HG03575 (cell line): ENCODE data around the gene CCDC182.

Experiments used
- ATAC-seq: cut with Tn5 transposase; IDR thresholded peaks from one replicate; pipeline ENCODE4 v1.9.1; 2021; ENCODE audit not compliant: unreplicated experiment, insufficient number of reproducible peaks, low FRiP score; ENCODE audit errors: extremely low read depth

Gene CCDC182

DNA sequence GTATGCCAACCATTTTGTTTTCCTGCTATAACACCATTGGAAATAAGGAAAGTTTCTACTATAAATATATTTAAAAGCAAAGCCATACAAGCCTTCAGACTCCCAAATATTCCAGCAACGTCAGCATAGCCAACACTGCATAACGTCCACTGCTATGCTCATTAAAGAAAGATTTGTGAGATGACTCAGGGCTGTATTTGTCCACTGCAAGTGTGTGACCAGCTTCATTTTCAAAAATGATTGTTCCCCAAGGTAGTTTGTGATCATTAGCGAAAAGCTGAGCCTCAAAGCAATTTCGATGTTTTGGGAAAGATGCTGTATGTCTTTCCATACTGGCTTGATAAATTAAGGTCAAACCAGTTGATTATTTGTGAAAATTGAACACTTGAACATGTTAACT, 14.9 kb upstream of the CCDC182 start:
- ATAC-seq: no peak

GRCh38 chr17:57758654-57759053, 13.6 kb upstream of the CCDC182 start:
- no peak for ATAC-seq

DNA sequence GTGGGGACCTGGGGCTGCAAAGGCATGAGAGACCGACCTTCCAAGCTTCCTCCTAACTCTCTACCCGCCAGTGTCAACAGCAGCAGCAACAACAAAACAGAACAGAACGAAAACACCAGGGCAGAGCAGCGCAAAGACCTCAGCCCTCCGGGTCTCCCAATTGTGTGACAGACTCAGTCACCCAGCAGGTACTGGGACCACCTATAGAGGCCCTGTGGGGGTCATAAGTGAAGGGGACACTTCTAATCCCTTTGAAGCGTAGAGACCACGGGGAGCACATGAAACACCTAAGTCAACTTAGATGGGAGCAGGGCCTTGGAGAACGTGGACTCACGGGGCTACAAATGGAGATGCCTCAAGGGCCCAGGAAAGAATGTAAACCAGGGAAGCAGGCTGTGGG, 12.6 kb upstream of the CCDC182 start:
- ATAC-seq: no peak

DNA sequence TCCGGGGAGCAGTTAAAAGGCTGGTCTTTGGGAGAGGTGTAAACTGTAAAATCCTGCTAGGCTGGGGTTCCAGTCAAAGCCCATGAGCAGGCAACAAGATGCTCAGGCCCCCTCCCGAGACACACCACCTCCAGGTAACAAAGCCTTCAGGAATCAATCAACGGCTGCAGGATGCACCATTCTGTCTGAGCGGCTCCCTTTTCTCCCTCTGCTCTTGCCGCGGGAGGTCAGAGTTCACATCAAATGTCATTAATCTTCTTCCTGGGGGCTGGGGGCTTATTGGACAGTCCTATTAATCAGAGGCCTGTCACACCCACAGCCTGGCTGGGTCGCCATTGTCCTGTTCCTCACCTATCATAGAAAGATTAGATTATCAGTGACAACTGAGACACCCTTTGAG, 11.9 kb upstream of the CCDC182 start:
- no peak for ATAC-seq

- ATAC-seq: no peak
Observed at GRCh38 chr17:57755480-57756070, 10.5 kb upstream of the CCDC182 start.

DNA sequence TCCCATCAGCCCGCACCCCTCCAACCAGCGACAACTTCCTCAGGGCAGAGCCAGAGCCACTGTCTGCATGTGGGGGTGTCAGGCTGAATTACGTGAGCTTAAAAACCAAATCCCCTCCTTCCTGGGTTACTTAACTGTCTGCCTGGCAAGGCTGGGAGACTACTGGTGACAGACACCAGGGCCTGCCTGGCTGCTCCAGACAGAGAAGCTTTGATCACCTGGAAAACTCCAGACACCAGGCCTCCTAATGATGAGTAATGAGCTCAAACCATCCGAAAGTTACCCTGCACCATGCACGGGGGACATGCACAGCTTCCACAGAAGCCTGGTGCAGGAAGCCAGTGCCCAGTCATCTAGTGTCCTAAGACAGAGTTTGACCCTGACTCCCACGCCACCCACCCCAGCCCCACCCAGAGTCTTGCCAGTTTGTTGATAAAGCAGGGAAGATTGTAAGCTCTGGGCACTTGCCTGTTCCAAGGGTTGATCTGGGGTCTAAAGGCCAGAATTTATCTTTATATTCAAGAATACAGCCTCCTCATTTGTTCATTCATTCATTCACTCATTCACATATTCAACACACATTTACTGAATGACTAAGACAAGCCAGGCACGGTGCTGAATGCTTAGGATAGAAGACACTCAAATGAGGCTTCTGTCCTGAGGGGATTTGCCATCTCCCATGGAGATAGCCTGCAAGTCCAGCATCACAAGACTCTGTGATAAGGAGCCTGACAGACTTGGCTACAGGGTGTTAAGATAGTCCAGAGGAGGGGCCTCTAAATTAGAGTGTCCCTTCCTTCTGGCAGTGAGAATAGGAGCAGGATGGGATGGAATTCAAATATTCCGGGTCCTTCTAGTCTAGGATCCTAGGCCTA, 7.2 kb upstream of the CCDC182 start:
- ATAC-seq: no peak

- ATAC-seq: no peak
Observed at GRCh38 chr17:57751348-57751971, 6.4 kb upstream of the CCDC182 start.

- no peak for ATAC-seq
Observed at GRCh38 chr17:57750895-57751294, 5.8 kb upstream of the CCDC182 start.

DNA sequence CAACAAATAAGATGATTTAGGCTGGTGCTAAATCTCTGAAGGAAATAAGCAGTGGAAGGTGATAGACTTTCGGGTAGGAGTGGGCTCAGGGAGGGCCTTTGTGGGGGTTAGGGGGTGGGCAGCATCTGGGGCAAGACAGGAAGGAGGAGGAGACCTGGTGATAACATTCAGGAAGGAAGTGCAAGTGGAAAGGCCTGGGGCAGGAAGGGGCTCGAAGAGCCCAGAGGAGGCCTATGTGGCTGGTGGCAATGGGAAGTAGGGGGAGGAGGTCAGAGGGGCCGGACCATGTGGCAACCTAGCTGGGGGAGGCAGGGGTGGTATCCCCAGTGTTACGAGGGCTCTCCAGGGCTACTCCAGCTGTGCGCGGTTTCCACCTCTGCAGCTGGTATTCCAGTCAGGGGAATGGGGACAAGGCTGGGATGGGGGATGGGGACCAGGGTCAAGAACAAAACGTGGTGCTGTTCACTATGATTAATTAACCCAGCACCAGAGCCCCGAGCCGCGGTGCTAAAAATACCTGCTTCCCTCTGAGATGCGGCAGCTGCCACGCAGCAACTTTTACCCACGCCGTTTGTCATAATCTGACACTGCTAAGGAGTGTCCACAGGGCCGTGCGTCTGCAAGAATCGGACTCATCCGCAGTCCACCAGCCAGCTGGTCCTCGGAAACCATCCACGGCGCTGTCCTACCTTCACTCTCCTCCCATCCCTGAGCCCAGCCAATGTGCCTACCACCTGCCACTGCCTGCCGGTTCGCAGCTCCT, 5.2 kb upstream of the CCDC182 start:
- no peak for ATAC-seq

DNA sequence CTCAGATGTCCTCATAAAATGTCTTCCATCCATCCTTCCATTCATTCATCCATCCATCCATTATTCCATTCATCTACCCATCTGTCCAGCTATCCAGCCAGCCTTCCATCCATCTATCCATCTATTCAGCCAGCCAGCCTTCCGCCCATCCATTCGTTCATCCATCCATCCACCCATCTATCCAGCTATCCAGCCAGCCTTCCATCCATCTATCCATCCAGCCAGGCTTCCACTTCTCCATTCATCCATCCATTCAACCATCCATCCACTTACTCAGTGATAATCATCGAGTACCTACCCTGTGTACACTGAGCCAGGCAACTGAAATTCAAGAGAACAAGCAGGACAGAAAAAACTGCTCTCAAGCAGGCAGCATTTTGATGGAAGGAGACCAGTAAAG, 4.6 kb upstream of the CCDC182 start:
- ATAC-seq: no peak

GRCh38 chr17:57747221-57748017, 2.3 kb upstream of the CCDC182 start:
- no peak for ATAC-seq

GRCh38 chr17:57746221-57746620, 1.1 kb upstream of the CCDC182 start:
- ATAC-seq: no peak

DNA sequence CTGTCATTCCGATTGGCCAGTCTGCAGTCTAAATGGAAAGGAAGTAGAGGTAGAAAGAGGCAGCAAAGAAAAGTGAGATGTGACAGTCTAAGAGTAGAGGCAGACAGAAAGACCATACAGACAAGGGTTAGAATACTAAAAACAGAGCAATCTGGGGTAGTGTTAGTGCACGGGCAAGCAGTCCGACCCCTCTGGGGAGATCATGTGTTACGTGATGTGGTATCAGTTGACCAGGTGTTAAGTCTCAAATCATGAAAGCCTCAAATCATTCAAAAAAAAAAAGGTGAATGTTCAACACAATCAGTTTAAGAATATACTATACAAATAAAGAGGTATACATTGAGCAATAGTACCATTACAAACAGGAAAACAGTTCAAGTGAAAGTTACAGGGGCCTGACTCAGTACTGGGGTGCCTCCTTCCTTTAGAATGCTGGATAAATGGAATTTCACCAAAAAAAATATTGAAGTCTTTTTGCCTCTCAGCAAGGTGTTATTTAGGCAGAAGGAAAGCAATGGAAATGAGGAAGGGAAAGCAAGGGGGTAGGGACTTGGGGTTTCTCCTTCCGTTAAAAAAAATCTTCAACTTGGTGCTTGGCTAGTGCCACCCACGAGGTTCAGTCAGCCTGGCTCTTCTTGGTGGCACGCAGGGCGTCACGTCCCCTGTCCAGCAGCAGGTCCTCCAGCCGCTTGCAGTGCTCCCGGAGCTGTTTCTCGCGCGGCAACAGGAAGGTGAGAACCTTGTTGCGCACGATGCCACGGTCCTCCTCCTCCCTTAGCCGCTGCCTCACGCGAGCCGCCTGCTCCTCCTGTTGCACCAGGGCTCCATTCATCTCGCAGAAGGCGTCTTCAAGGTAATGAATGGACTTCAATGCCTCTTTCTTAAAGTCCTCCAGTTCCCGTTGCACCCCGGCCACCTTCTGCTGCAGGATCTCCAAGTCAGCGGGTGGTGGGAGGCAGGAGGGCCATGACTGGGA, 616 bp downstream of the CCDC182 start:
- no peak for ATAC-seq

- no peak for ATAC-seq
Observed at GRCh38 chr17:57740235-57740528, 4.9 kb downstream of the CCDC182 start.

GRCh38 chr17:57739402-57740234, 5.5 kb downstream of the CCDC182 start:
- no peak for ATAC-seq

- ATAC-seq: no peak
Observed at GRCh38 chr17:57737450-57737849, 7.6 kb downstream of the CCDC182 start.

DNA sequence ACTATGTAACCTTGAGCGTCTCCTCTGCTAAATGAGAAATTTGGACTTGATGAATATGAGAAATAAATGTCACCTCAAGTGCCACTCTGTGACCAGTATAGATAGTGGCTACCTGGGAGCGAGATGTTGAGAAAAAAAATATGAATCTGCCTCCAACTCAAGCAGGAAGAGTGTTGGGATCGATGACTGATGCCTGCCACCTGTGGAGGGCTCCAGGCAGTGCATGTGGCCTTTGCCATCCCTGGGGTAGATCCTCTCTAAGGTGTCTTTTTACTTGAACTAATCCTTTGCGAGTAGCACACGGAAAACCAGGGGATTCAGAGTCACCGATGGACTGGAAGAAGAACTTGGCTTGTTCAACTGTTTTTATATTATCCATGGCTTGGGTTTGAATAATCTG, 9.4 kb downstream of the CCDC182 start:
- no peak for ATAC-seq
